Endothelial cell of umbilical vein (primary cell): ENCODE measurements around the gene DLST. TPM values are rescaled to one million over a fixed set of nuclear protein-coding genes. Genes with fewer than 3 reads are reported as not detected.

ENCODE experiments used
- BruUV-seq: library from RNA; stranded (reverse); fragments of 400-500 nt; replicated peaks from 2 replicates; lab custom pipeline; 2021; lab: Mats Ljungman, UMichigan
- CTCF ChIA-PET: fragments of 300-600, 350-600 bp; sonication (Branson Sonifier 250); formaldehyde crosslinking; loops from one replicate; lab custom pipeline; 2021; ENCODE audit warnings: antibody characterized with exemption, inconsistent platforms; lab: Charles Lee
- POLR2A ChIA-PET: fragments of 300-600, 350-600 bp; sonication (Branson Sonifier 250); formaldehyde crosslinking; loops from one replicate; lab custom pipeline; 2021; ENCODE audit warnings: antibody characterized with exemption, inconsistent platforms; lab: Charles Lee
- DNase-seq: peaks from one replicate; pipeline ENCODE4 v3.0.0-alpha.2; 2011; ENCODE audit warnings: low read depth, low spot score
- FAIRE-seq: peaks from 2 replicates; lab custom pipeline; 2011; peaks lifted over from hg19 to GRCh38; lab: Jason Lieb, UNC
- H2AFZ ChIP-seq: 2 replicates; pipeline ENCODE4 v1.6.0; 2012; ENCODE audit warnings: low read depth, low read length, control low read depth, inconsistent platforms
- H3K27ac ChIP-seq: 2 replicates; pipeline ENCODE4 v1.5.1; 2011; ENCODE audit warnings: low read depth, mild to moderate bottlenecking, control low read depth, low read length, moderate library complexity; ENCODE audit not compliant: insufficient read depth
- H3K27me3 ChIP-seq, 2 experiments: 2 replicates each; pipeline versions ENCODE4 v1.6.0 to v1.6.1; 2011; ENCODE audit warnings: low read length in 2 of 2, mixed read lengths in 1 of 2; ENCODE audit not compliant: control insufficient read depth in 2 of 2, insufficient read depth in 2 of 2
- H3K36me3 ChIP-seq, 2 experiments: 2 replicates in 1 of 2; 3 replicates in 1 of 2; pipeline ENCODE4 v1.5.1; 2011; ENCODE audit warnings: low read length in 2 of 2, mild to moderate bottlenecking in 1 of 2, moderate library complexity in 1 of 2; ENCODE audit not compliant: control insufficient read depth in 2 of 2, insufficient read depth in 2 of 2; ENCODE audit errors: extremely low read depth in 1 of 2
- H3K4me1 ChIP-seq: 3 replicates; pipeline ENCODE4 v1.5.1; 2011; ENCODE audit warnings: mild to moderate bottlenecking, low read length; ENCODE audit not compliant: control insufficient read depth, insufficient read depth; ENCODE audit errors: extremely low read depth
- H3K4me2 ChIP-seq: 2 replicates; pipeline ENCODE4 v1.6.1; 2011; ENCODE audit warnings: low read length, control low read depth, mixed read lengths; ENCODE audit not compliant: insufficient read depth
- H3K4me3 ChIP-seq, 3 experiments: fragments of 200-600 bp in 1 of 3; sonication (generic), shearing (Covaris generic) in 1 of 3; replicated peaks in 1 of 3; 2 replicates each; pipeline ENCODE4 v1.5.1; 2011 to 2016; ENCODE audit warnings: control low read depth in 3 of 3, low read length in 3 of 3, mild to moderate bottlenecking in 2 of 3, inconsistent platforms in 1 of 3, low read depth in 1 of 3, moderate library complexity in 1 of 3; ENCODE audit not compliant: insufficient read depth in 1 of 3
- H3K79me2 ChIP-seq: 2 replicates; pipeline ENCODE4 v1.6.0; 2012; ENCODE audit warnings: low read length, inconsistent platforms; ENCODE audit not compliant: control insufficient read depth, insufficient read depth
- H3K9ac ChIP-seq: replicated peaks from 2 replicates; pipeline ENCODE3; 2011; ENCODE audit warnings: low read length, control low read depth; ENCODE audit not compliant: insufficient read depth; ENCODE audit errors: extremely low read depth
- H3K9me1 ChIP-seq: replicated peaks from 3 replicates; pipeline ENCODE4 v1.6.0; 2011; ENCODE audit warnings: mild to moderate bottlenecking, low read length; ENCODE audit not compliant: control insufficient read depth, insufficient read depth; ENCODE audit errors: extremely low read depth
- H3K9me3 ChIP-seq: replicated peaks from 2 replicates; pipeline ENCODE4 v1.5.1; 2012; ENCODE audit warnings: low read length, inconsistent platforms; ENCODE audit not compliant: control insufficient read depth, insufficient read depth
- H4K20me1 ChIP-seq: replicated peaks from 2 replicates; pipeline ENCODE3; 2011; ENCODE audit warnings: mild to moderate bottlenecking, low read length; ENCODE audit not compliant: control insufficient read depth, insufficient read depth; ENCODE audit errors: extremely low read depth
- EZH2 ChIP-seq: IDR thresholded peaks from 2 replicates; pipeline ENCODE4 v1.6.1; 2012; ENCODE audit warnings: borderline replicate concordance, low read depth, mild to moderate bottlenecking, moderate library complexity, low read length, inconsistent platforms; ENCODE audit not compliant: severe bottlenecking
- FOS ChIP-seq: IDR thresholded peaks from 2 replicates; pipeline ENCODE4 v1.6.1; 2011; ENCODE audit warnings: mild to moderate bottlenecking, low read length, moderate library complexity, borderline replicate concordance; ENCODE audit not compliant: insufficient read depth
- GATA2 ChIP-seq: IDR thresholded peaks from 2 replicates; pipeline ENCODE4 v1.7.0; 2011; ENCODE audit warnings: low read depth, mild to moderate bottlenecking, moderate library complexity, mixed read lengths, low read length; ENCODE audit not compliant: insufficient read length, insufficient read depth
- JUN ChIP-seq: IDR thresholded peaks from 2 replicates; pipeline ENCODE4 v1.6.1; 2011; ENCODE audit warnings: borderline replicate concordance, low read depth; ENCODE audit not compliant: insufficient read length, insufficient read depth
- MYC ChIP-seq: IDR thresholded peaks from one replicate; pipeline ENCODE4 v1.6.1; 2011; ENCODE audit warnings: mild to moderate bottlenecking, low read depth, low read length
- POLR2A ChIP-seq: IDR thresholded peaks from 2 replicates; pipeline ENCODE4 v1.6.1; 2012; ENCODE audit warnings: low read depth, mild to moderate bottlenecking, control low read depth, low read length
- POLR2AphosphoS5 ChIP-seq: IDR thresholded peaks from 2 replicates; pipeline ENCODE4 v1.6.1; 2012; ENCODE audit warnings: low read depth, mild to moderate bottlenecking, control low read depth, low read length, moderate library complexity; ENCODE audit not compliant: insufficient read depth
- dilution Hi-C: fragments of 300-500 bp; cut with MboI; formaldehyde crosslinking; loops from one replicate; pipeline ENCODE4 v1.15.0; 2019; ENCODE audit warnings: low sequenced_read_pairs; ENCODE audit not compliant: extremely low pct_ligation_motif_present
- intact Hi-C: fragments of 100-400 bp; cut with micrococcal nuclease; formaldehyde crosslinking; loops from one replicate; pipeline ENCODE4 v1.10.0; 2022
- polyA plus RNA-seq, 4 experiments: library from polyadenylated mRNA; depleted of rRNA in 3 of 4; stranded (reverse) in 3 of 4; unstranded in 1 of 4; fragments of >200 nt; gene quantifications; 2 replicates each; pipeline versions ENCODE4 v1.2.1 to v1.2.3, GENCODE V29; 2011 to 2012; ENCODE audit warnings: missing spikeins in 1 of 4
- total RNA-seq: library from RNA; stranded (reverse); gene quantifications from 2 replicates; pipeline ENCODE4 v1.2.3, GENCODE V29; 2021
- TF ChIP-seq, protein P1 (sequence below): IDR thresholded peaks from 2 replicates; pipeline ENCODE4 v1.6.1; 2011; ENCODE audit not compliant: insufficient read depth, insufficient read length
- TF ChIP-seq, protein P2 (sequence below), 2 donors: IDR thresholded peaks; 1 replicate in 1 of 2; 2 replicates in 1 of 2; pipeline ENCODE4 v1.5.1; 2011; ENCODE audit warnings: low read length in 2 of 2, mild to moderate bottlenecking in 2 of 2, moderate library complexity in 2 of 2, control low read depth in 1 of 2, inconsistent platforms in 1 of 2, low read depth in 1 of 2; ENCODE audit not compliant: insufficient read depth in 1 of 2; ENCODE audit errors: extremely low read depth in 1 of 2

The DLST gene
- total and polyA plus RNA-seq, 2 donors (not counting 3 experiments of a cell fraction or from before 2014, with no cell fraction given): 98.4 to 110 TPM

DNA sequence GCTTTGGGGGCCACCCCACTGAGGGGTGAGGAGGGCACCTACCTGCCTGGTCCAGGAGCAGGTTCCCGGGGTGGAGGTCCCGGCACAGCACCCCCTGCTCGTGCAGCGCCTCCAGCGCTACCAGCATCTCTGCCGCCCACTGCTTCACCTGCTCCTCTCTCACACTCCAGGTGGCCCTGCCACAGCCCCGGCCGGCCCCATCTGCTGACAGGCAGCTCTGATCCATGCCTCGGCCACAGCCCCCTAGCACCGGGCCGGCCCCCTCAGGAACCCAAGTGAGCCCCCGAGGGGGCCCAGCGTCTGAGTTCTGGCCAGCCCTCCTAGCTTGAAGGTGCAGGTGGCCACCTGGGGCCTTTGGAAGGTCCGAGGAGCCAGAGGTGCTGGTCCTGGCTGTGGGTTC, 27.8 kb downstream of the DLST start:
- POLR2A ChIA-PET: no interaction called here

More for the DNA sequence above, 27.8 kb downstream of the DLST start:
- no peaks in the 10 kb centered on the region for H3K9me1 ChIP-seq
- dilution Hi-C loops: no loop called here
- no peak for DNase-seq
- no peak overlapping the region for H3K27ac ChIP-seq
- H3K4me1 ChIP-seq: peaks cover 7% of the 10 kb centered on the region
- H3K27me3 ChIP-seq: no peaks in the 10 kb centered on the region
- peaks cover 0 to 3% of the 10 kb centered on the region in 2 experiments for H3K36me3 ChIP-seq
- TF ChIP-seq POLR2AphosphoS5 (no peak), JUN (no peak), GATA2 (no peak), FOS (no peak), EZH2 (no peak), MYC (no peak), POLR2A (no peak)
- TF ChIP-seq, protein P1, sequence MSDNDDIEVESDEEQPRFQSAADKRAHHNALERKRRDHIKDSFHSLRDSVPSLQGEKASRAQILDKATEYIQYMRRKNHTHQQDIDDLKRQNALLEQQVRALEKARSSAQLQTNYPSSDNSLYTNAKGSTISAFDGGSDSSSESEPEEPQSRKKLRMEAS: no peak
- TF ChIP-seq, protein P2, sequence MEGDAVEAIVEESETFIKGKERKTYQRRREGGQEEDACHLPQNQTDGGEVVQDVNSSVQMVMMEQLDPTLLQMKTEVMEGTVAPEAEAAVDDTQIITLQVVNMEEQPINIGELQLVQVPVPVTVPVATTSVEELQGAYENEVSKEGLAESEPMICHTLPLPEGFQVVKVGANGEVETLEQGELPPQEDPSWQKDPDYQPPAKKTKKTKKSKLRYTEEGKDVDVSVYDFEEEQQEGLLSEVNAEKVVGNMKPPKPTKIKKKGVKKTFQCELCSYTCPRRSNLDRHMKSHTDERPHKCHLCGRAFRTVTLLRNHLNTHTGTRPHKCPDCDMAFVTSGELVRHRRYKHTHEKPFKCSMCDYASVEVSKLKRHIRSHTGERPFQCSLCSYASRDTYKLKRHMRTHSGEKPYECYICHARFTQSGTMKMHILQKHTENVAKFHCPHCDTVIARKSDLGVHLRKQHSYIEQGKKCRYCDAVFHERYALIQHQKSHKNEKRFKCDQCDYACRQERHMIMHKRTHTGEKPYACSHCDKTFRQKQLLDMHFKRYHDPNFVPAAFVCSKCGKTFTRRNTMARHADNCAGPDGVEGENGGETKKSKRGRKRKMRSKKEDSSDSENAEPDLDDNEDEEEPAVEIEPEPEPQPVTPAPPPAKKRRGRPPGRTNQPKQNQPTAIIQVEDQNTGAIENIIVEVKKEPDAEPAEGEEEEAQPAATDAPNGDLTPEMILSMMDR (IDR thresholded peaks at IDR 0.05; ENCODE audit: extremely low read depth in 1 of 2, insufficient read depth in 1 of 2, low read depth in 1 of 2, low read length in 2 of 2): no peak
- intact Hi-C loops: loop anchor here (5.0 kb wide), 1 partner anchor 302 kb away; no protein-coding TSS in a partner anchor
- H3K4me3 ChIP-seq: no peak overlapping the region
- H2AFZ ChIP-seq: no peak overlapping the region
- H3K79me2 ChIP-seq: no peaks in the 10 kb centered on the region
- no peak overlapping the region for H3K4me2 ChIP-seq
- H3K9ac ChIP-seq: no peak overlapping the region
- CTCF ChIA-PET: interaction anchor here (6.0 to 7.0 kb wide), 2 partner anchors 50 to 180 kb away, joined by 67 to 468 read pairs; no protein-coding TSS in a partner anchor
- no TSS peak for BruUV-seq
- H3K9me3 ChIP-seq: no peaks in the 10 kb centered on the region
- no peak for FAIRE-seq
- H4K20me1 ChIP-seq: no peaks in the 10 kb centered on the region
